SJSA1 (cell line): ENCODE results near the gene TTC14. TPM values are rescaled to one million over a fixed set of nuclear protein-coding genes. Genes with fewer than 3 reads are reported as not detected.
"Not testable (repeated sequence)": the region's sequence is repeated elsewhere in the genome, so short reads cannot be mapped to it uniquely, and the experiment has no call there.

Experiments used
- DNase-seq, 2 experiments: peaks; one replicate each; pipeline ENCODE4 v3.0.0-alpha.2; 2015 to 2020; ENCODE audit warnings: low spot score in 2 of 2, low read depth in 1 of 2
- H3K27ac ChIP-seq: fragments of 250-450 bp; sonication (Bioruptor Pico); 2 replicates; pipeline ENCODE4 v1.5.1; 2020; ENCODE audit warnings: mild to moderate bottlenecking, moderate library complexity
- H3K27me3 ChIP-seq: fragments of 250-450 bp; sonication (Bioruptor Pico); replicated peaks from 2 replicates; pipeline ENCODE4 v1.5.1; 2020; ENCODE audit warnings: mild to moderate bottlenecking, moderate library complexity
- H3K36me3 ChIP-seq: fragments of 250-450 bp; sonication (Bioruptor Pico); 2 replicates; pipeline ENCODE4 v1.5.1; 2020; ENCODE audit warnings: mild to moderate bottlenecking
- H3K4me1 ChIP-seq: fragments of 250-450 bp; sonication (Bioruptor Pico); replicated peaks from 2 replicates; pipeline ENCODE4 v1.6.1; 2021; ENCODE audit warnings: mild to moderate bottlenecking
- H3K4me3 ChIP-seq: fragments of 250-450 bp; sonication (Bioruptor Pico); 2 replicates; pipeline ENCODE4 v1.5.1; 2020; ENCODE audit warnings: mild to moderate bottlenecking
- H3K9me3 ChIP-seq: fragments of 250-450 bp; sonication (Bioruptor Pico); replicated peaks from 2 replicates; pipeline ENCODE4 v1.5.1; 2020; ENCODE audit warnings: mild to moderate bottlenecking
- total RNA-seq: library from RNA; depleted of rRNA; stranded (reverse); fragments of >200 nt; shearing (Covaris generic); gene quantifications from 2 replicates; pipeline ENCODE4 v1.2.3, GENCODE V29; 2014

Gene TTC14
- total RNA-seq, 1 experiment from 2014 or later: 14.9 TPM

DNA sequence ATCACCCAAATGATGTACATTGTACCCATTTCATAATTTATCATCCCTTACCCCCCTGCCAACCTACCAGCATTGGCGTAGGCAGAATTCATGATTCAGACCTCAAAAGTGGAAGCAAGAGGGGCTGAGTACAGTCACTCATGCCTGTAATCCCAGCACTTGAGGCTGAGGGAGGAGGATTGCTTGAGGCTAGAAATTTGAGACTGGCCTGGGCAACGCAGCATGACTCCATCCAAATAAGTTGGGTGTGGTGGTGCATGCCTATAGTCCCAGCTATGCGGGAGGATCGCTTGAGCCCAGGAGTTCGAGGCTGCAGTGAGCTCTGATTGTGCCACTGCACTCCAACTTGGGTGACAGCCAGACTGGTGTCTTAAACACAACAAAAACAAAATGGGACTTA is 10.4 kb downstream of the TTC14 start:
- no peaks in the 10 kb centered on the region for H3K4me1 ChIP-seq
- H3K27ac ChIP-seq: no peak overlapping the region
- no peak for DNase-seq
- H3K27me3 ChIP-seq: no peaks in the 10 kb centered on the region
- H3K4me3 ChIP-seq: no peak overlapping the region
- H3K9me3 ChIP-seq: no peaks in the 10 kb centered on the region
- peaks cover 62% of the 10 kb centered on the region for H3K36me3 ChIP-seq

DNA sequence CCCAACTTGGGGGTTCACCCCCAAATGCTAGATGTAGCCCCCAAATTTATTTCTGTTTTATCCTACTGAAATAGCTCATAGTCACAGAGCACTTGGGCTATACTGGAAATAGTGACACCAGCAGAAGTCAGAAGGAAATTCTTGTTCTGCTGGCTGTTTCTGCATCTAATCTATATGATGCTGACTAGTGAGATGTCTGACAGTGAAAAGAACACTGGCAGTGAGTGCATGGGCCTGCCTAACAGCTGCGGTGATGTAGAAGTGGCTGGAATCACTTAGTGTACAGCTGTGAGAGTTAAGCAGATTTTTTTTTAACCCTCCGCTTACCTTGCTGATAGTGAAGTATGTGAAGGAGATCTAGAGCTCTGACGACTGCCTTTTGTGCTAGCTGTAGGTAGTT is 14.0 kb downstream of the TTC14 start:
- Histone ChIP-seq H3K27ac (no peak overlapping the region), H3K4me3 (no peak overlapping the region), H3K27me3 (no peaks in the 10 kb centered on the region), H3K9me3 (no peaks in the 10 kb centered on the region), H3K4me1 (no peaks in the 10 kb centered on the region), H3K36me3 (peaks cover 31% of the 10 kb centered on the region)
- DNase-seq: no peak

DNA sequence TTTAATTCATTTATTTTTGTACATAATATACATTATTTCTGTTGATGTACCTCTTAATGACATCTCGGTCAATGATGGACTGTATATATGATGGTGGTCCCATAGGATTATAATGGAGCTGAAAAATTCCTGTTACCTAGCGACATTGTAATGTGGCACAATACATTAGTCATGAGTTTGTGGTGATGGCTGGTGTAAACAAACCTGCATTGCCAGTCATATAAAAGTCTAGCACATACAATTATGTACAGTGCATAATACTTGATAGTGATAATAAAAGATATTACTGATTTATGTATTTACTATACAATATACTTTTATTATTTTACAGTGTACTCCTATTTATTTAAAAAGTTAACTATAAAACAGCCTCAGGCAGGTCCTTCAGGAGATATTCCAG is 15.1 kb downstream of the TTC14 start:
- H3K27me3 ChIP-seq: no peaks in the 10 kb centered on the region
- H3K27ac ChIP-seq: no peak overlapping the region
- no peaks in the 10 kb centered on the region for H3K9me3 ChIP-seq
- H3K4me3 ChIP-seq: no peak overlapping the region
- H3K36me3 ChIP-seq: peaks cover 20% of the 10 kb centered on the region
- H3K4me1 ChIP-seq: no peaks in the 10 kb centered on the region
- DNase-seq: no peak

DNA sequence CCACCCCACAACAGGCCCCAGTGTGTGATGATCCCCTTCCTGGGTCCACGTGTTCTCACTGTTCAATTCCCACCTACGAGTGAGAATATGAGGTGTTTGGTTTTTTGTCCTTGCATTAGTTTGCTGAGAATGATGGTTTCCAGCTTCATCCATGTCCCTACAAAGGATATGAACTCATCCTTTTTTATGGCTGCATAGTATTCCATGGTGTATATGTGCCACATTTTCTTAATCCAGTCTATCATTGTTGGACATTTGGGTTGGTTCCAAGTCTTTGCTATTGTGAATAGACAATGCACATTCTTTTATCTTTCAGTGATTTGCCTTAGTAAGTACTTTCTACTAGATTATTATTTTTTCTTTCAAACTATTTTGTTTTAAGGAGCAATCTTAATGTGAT is 16.6 kb downstream of the TTC14 start:
- H3K36me3 ChIP-seq, H3K27me3 ChIP-seq, DNase-seq, H3K9me3 ChIP-seq, H3K4me1 ChIP-seq, H3K4me3 ChIP-seq, H3K27ac ChIP-seq: not testable (repeated sequence)

DNA sequence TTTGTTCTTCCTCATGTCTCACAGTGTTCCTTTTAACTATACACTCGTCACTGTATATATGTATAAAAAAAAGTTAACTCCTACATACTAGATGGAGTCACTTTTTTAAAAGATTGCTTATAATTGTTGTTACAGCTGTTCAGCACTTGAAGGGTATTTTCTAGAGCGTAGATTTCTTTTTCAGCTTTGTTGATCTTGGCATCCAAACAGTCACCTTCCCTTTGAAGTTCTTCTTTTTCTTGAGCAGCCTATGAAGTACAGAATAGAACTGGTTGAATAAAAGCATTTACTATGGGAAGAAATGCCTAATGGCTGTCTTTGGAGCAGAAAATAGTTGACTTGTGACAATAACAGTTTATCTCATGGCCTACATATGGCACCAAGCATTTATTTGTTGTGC is 17.8 kb downstream of the TTC14 start:
- no peaks in the 10 kb centered on the region for H3K27me3 ChIP-seq
- H3K4me3 ChIP-seq: no peak overlapping the region
- DNase-seq: no peak

DNA sequence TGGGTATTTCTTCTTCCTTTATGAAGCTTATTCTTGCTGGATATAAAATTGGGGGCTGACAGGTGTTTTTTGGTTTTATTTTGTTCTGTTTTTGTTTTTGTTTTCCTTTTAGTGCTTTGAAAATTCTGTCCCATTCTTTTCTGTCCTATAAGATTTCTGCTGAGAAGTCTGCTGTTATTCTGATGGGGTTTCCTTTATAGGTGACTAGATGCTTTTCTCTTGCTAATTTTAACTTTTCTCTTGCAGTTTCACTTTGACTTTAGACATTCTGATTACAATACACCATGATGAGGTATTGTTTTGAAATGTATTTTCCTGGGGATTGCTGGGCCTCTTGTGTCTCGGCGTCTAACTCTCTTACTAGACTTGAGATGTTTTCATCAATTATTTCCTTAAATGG is 22.8 kb downstream of the TTC14 start:
- no peaks in the 10 kb centered on the region for H3K27me3 ChIP-seq
- DNase-seq: no peak
- H3K4me1 ChIP-seq: no peaks in the 10 kb centered on the region
- H3K27ac ChIP-seq: no peak overlapping the region
- H3K36me3 ChIP-seq: no peaks in the 10 kb centered on the region
- no peaks in the 10 kb centered on the region for H3K9me3 ChIP-seq
- no peak overlapping the region for H3K4me3 ChIP-seq

More for the DNA sequence above, 17.8 kb downstream of the TTC14 start:
- no peaks in the 10 kb centered on the region for H3K4me1 ChIP-seq
- 0 out of 2 replicates have a peak, but pooled peaks cover 3% of the 10 kb centered on the region for H3K36me3 ChIP-seq
- H3K27ac ChIP-seq: no peak overlapping the region
- no peaks in the 10 kb centered on the region for H3K9me3 ChIP-seq

DNA sequence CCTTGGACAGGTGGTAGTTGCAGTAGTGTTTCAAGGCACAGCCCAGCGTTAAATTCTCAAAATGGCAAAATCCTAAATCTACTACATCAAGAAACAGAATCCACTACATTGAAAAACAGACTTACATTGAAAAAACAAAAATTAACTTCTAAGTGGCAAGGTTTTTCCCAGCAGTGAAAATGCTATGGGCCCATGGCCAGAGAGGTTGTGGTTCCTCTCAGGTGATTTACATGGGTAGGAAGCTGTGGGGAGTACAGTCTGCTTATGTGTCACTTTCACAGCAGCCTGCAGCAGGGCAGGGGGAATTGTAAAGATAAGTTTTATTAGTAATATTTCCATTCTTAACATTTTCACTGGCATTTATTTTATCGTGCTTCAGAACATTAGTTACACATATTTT is 24.9 kb downstream of the TTC14 start:
- DNase-seq: no peak
- Histone ChIP-seq H3K27me3 (no peaks in the 10 kb centered on the region), H3K36me3 (no peaks in the 10 kb centered on the region), H3K4me1 (no peaks in the 10 kb centered on the region), H3K4me3 (no peak overlapping the region), H3K27ac (no peak overlapping the region), H3K9me3 (no peaks in the 10 kb centered on the region)

DNA sequence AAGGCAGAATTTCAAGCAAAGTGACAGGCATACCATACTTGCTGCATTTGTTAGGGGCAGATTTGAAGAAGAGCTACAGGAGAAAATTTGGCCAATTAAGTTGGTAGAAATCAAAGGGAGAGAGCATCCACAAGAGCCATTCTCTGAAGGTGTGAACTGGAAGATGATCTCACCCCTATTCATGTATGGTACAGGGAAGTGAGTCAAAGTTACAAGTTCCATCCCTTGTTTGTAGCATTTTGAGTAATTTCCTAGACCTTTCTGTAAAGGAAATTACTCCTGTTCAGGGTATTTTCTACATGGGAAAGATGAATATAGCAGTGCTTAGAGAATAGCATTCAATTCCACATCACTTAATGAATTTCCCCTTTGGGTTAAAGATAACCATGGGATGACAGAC is 28.4 kb downstream of the TTC14 start:
- no peaks in the 10 kb centered on the region for H3K4me1 ChIP-seq
- no peaks in the 10 kb centered on the region for H3K9me3 ChIP-seq
- DNase-seq: no peak
- no peaks in the 10 kb centered on the region for H3K36me3 ChIP-seq
- H3K27ac ChIP-seq: no peak overlapping the region
- H3K27me3 ChIP-seq: 0 out of 2 replicates have a peak, but pooled peaks cover 3% of the 10 kb centered on the region
- no peak overlapping the region for H3K4me3 ChIP-seq

DNA sequence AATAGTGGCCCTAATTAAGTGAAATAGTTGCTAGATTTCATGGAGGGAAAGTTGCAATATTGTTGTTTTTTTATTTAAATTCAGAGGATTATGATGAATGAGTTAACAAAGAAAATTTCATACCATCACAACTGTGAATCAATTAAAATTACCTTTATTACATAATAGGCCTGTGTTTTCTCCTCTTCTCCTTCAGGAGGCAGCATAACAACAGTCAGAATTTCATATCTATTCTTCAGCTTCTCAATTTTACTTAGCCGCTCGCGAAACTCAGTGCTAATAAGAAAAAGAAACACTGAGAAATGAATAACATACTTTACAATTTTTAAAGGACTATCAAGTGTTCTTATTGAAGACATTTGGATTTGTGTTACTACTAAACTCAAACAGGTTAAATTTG is 29.4 kb downstream of the TTC14 start:
- Histone ChIP-seq H3K4me3 (no peak overlapping the region), H3K4me1 (no peaks in the 10 kb centered on the region), H3K27me3 (0 out of 2 replicates have a peak, but pooled peaks cover 3% of the 10 kb centered on the region), H3K27ac (no peak overlapping the region), H3K9me3 (no peaks in the 10 kb centered on the region), H3K36me3 (no peaks in the 10 kb centered on the region)
- DNase-seq: no peak

DNA sequence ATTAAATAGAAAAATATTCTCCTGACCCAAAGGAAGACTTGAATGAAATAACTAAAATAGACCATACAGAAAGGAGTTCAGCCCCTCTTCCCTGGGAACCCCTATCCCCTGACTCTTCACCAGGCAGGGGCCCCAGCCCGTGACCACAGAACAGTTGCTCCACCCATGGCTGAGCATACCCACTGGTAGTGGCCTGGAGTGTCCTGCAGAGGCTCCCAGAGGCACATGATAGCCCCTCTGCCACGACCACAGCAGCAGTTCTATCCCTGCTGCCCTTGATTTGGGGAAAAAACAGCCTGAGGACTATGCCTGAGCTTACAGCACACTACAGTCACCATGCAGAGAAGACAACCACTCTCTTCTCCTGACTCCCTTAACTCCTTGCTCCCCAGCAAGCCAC is 31.8 kb downstream of the TTC14 start:
- Histone ChIP-seq H3K36me3 (no peaks in the 10 kb centered on the region), H3K27ac (no peak overlapping the region), H3K27me3 (0 out of 2 replicates have a peak, but pooled peaks cover 3% of the 10 kb centered on the region), H3K4me1 (no peaks in the 10 kb centered on the region), H3K9me3 (no peaks in the 10 kb centered on the region), H3K4me3 (no peak overlapping the region)
- no peak for DNase-seq

DNA sequence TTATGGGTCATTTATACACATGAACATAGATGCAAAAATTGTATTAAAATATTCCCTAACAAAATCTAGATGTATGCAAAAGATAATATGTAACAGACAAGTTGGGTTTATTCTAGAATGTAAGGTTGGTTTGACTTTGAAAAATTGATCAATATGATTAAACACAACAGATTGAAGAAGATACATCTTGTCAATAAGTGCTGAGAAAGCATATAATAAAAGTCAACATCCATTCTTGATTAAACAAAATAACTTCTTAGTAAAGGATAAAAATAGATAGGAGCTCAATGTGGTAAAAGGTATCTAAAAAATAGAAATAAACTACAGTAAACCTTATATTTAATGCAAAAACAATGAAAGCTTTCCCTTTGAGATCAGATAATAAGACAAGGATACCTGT is 39.0 kb downstream of the TTC14 start:
- H3K4me1 ChIP-seq: no peaks in the 10 kb centered on the region
- H3K36me3 ChIP-seq: no peaks in the 10 kb centered on the region
- H3K9me3 ChIP-seq: no peaks in the 10 kb centered on the region
- no peak overlapping the region for H3K4me3 ChIP-seq
- no peak for DNase-seq
- H3K27me3 ChIP-seq: no peaks in the 10 kb centered on the region
- H3K27ac ChIP-seq: no peak overlapping the region

DNA sequence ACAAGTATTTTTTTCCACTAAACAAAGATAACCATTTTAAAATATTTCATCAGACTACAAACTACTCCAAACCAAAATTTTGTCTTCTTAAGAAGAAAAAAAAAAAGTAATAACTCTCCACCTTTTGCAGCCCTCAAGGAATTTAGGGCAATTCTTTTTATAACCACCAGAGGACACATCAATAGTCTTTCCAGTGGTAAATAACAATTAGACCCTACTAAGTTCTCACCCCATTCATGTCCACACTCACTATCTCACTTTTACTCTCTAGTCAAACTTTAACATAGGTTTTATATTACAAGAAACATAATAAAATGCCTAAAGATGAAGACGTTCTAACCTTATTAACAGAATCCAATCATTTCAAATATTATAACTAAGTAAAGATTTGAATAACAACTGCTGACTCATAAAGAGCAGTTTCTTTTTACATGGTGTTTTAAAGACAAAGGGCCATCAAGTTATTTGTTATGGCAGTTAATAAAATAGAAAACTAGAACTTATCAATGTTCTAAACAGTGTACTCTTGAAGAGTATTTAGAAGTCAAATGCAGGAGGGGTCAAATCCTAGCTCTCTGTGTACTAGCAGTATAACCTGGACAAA is 44.3 kb downstream of the TTC14 start:
- Histone ChIP-seq H3K27ac (no peak overlapping the region), H3K9me3 (no peaks in the 10 kb centered on the region), H3K27me3 (0 out of 2 replicates have a peak, but pooled peaks cover 3% of the 10 kb centered on the region), H3K36me3 (no peaks in the 10 kb centered on the region), H3K4me3 (no peak overlapping the region), H3K4me1 (no peaks in the 10 kb centered on the region)
- DNase-seq: no peak

DNA sequence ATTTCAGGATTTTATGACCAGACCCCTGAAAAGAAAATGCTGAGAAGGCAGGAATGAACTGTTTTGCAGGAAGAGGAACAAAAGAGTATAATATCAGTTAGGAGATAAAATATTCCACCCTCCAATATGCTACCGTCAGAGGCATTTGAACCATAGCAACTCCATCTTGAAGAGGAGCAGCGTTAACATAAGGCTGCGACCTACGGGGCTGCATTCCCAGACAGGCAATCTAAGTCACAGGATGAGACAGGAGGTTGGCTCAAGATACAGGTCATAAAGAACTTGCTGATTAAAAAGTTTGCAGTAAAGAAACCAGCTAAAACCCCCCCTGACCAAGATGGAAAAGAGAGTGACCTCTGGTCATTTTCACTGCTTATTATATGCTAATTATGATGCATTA is 54.4 kb downstream of the TTC14 start:
- no peak overlapping the region for H3K4me3 ChIP-seq
- H3K27ac ChIP-seq: no peak overlapping the region

DNA sequence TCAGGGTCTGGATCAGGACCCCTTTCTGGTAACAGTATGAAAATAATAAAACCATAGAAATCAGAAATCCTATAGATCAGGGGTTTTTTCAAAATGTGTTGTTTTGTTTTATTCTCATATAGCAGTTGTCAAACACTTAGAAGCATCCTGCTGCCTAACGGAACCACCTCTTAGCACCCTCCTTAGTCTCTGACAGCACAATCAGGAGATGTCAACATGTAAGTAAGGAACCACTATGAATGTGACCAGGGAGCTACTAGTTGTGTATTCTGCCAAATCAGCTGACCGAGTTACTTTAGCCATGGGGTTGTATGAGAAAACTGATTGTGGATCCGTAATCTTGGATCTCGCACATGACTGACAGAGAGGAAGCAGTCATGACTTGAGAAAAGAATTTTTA is 55.1 kb downstream of the TTC14 start:
- H3K4me3 ChIP-seq: no peak overlapping the region
- H3K27ac ChIP-seq: no peak overlapping the region
- no peaks in the 10 kb centered on the region for H3K27me3 ChIP-seq
- H3K36me3 ChIP-seq: no peaks in the 10 kb centered on the region
- no peaks in the 10 kb centered on the region for H3K9me3 ChIP-seq
- H3K4me1 ChIP-seq: no peaks in the 10 kb centered on the region
- DNase-seq: no peak

More for the DNA sequence above, 54.4 kb downstream of the TTC14 start:
- no peak for DNase-seq
- Histone ChIP-seq H3K36me3 (no peaks in the 10 kb centered on the region), H3K4me1 (no peaks in the 10 kb centered on the region), H3K27me3 (no peaks in the 10 kb centered on the region), H3K9me3 (no peaks in the 10 kb centered on the region)
